G401 (cell line): ENCODE measurements around the gene YTHDC1. TPM values are rescaled to one million over a fixed set of nuclear protein-coding genes. Genes with fewer than 3 reads are reported as not detected.
"Not testable (repeated sequence)": the region's sequence is repeated elsewhere in the genome, so short reads cannot be mapped to it uniquely, and the experiment has no call there.

ENCODE experiments used
- DNase-seq: peaks from one replicate; pipeline ENCODE4 v3.0.0-alpha.2; 2015; ENCODE audit warnings: low spot score
- in situ Hi-C: cut with HindIII; loops from 2 replicates; pipeline ENCODE4 v1.10.0; 2016; ENCODE audit warnings: low sequenced_read_pairs, mixed read lengths
- total RNA-seq: library from RNA; depleted of rRNA; stranded (reverse); fragments of >200 nt; shearing (Covaris generic); gene quantifications from 2 replicates; pipeline ENCODE4 v1.2.3, GENCODE V29; 2014; rRNA removed

The YTHDC1 gene
- total RNA-seq = 7.1 and 25.8 TPM in 2 replicates

GRCh38 chr4:68349649-68350360, at the start of gene YTHDC1:
Gene YTHDC1 (minus strand): TSS chr4:68350090. CDS start chr4:68349753, 337 bp downstream.
- in situ Hi-C loops = no loop called here
- DNase-seq = peak; percentile 98

GRCh38 chr4:68399306-68399705, 49.4 kb upstream of the YTHDC1 start:
- DNase-seq = no peak
- in situ Hi-C loops = no loop called here

- no peak for DNase-seq
- in situ Hi-C loops = no loop called here
Measured at GRCh38 chr4:68396756-68397155, 46.9 kb upstream of the YTHDC1 start.

GRCh38 chr4:68391436-68391835, 41.5 kb upstream of the YTHDC1 start:
- DNase-seq = no peak
- in situ Hi-C loops = no loop called here

- no peak for DNase-seq
- in situ Hi-C loops = no loop called here
Measured at GRCh38 chr4:68390205-68390935, 40.5 kb upstream of the YTHDC1 start.

GRCh38 chr4:68389386-68389913, 39.6 kb upstream of the YTHDC1 start:
- DNase-seq, in situ Hi-C loops: not testable (repeated sequence)

- in situ Hi-C loops = no loop called here
- no peak for DNase-seq
Measured at GRCh38 chr4:68388347-68388865, 38.5 kb upstream of the YTHDC1 start.

- no peak for DNase-seq
- in situ Hi-C loops = no loop called here
Measured at GRCh38 chr4:68385267-68385666, 35.4 kb upstream of the YTHDC1 start.

GRCh38 chr4:68383115-68383514, 33.2 kb upstream of the YTHDC1 start:
- in situ Hi-C loops = no loop called here

GRCh38 chr4:68378226-68378625, 28.3 kb upstream of the YTHDC1 start:
- no peak for DNase-seq
- in situ Hi-C loops = no loop called here

More at GRCh38 chr4:68383115-68383514, 33.2 kb upstream of the YTHDC1 start:
- DNase-seq = no peak

- in situ Hi-C loops = no loop called here
- DNase-seq = peak; percentile 56
Measured at GRCh38 chr4:68375667-68376559, 26.0 kb upstream of the YTHDC1 start.

- DNase-seq = peak; percentile 91
- in situ Hi-C loops = no loop called here
Measured at GRCh38 chr4:68373513-68373912, 23.6 kb upstream of the YTHDC1 start.

- in situ Hi-C loops = no loop called here
- no peak for DNase-seq
Measured at GRCh38 chr4:68372588-68372987, 22.7 kb upstream of the YTHDC1 start.

- DNase-seq = no peak
- in situ Hi-C loops = no loop called here
Measured at GRCh38 chr4:68369142-68369805, 19.4 kb upstream of the YTHDC1 start.

- in situ Hi-C loops = no loop called here
Measured at GRCh38 chr4:68368691-68369131, 18.8 kb upstream of the YTHDC1 start.

GRCh38 chr4:68367835-68368234, 17.9 kb upstream of the YTHDC1 start:
- DNase-seq = no peak
- in situ Hi-C loops = no loop called here

More at GRCh38 chr4:68368691-68369131, 18.8 kb upstream of the YTHDC1 start:
- no peak for DNase-seq

GRCh38 chr4:68366600-68366999, 16.7 kb upstream of the YTHDC1 start:
- in situ Hi-C loops = no loop called here

GRCh38 chr4:68365068-68365467, 15.2 kb upstream of the YTHDC1 start:
- in situ Hi-C loops = no loop called here
- DNase-seq = no peak

More at GRCh38 chr4:68366600-68366999, 16.7 kb upstream of the YTHDC1 start:
- no peak for DNase-seq
